ENCODE data around the gene GPA33.

DNA sequence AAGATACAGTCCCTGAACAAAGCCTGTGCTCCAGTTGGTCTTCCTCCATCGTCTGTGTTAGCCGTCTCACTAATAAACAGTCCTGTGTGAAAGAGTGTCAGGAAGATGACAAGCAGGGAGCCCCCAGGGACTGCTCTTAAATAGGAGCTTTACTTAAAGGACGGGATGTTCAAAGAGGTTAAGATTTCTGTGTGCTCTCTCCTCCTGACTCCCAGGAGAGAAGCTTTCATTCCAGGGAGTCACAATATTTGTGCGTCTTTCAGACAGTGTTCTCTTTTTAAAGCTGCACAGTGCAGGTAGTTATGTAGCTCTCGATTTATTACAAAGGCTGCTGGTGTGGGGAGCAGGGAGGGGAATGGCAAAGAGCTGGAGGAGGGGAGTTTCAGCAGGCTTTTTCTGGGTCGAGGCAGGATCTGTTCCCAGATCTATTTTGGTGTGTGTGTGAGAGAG lies 47.2 kb upstream of the GPA33 start:
- TF ChIP-seq, protein P1, sequence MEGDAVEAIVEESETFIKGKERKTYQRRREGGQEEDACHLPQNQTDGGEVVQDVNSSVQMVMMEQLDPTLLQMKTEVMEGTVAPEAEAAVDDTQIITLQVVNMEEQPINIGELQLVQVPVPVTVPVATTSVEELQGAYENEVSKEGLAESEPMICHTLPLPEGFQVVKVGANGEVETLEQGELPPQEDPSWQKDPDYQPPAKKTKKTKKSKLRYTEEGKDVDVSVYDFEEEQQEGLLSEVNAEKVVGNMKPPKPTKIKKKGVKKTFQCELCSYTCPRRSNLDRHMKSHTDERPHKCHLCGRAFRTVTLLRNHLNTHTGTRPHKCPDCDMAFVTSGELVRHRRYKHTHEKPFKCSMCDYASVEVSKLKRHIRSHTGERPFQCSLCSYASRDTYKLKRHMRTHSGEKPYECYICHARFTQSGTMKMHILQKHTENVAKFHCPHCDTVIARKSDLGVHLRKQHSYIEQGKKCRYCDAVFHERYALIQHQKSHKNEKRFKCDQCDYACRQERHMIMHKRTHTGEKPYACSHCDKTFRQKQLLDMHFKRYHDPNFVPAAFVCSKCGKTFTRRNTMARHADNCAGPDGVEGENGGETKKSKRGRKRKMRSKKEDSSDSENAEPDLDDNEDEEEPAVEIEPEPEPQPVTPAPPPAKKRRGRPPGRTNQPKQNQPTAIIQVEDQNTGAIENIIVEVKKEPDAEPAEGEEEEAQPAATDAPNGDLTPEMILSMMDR (IDR thresholded peaks at IDR 0.05; ENCODE audit: poor library complexity) = no peak
- no peak for TF ChIP-seq EZH2 (IDR thresholded peaks at IDR 0.05; ENCODE audit: borderline replicate concordance)
